Smooth muscle cell (in vitro differentiated cells): ENCODE results near the gene AP1S1. TPM values are rescaled to one million over a fixed set of nuclear protein-coding genes. Genes with fewer than 3 reads are reported as not detected.
A peak's percentile ranks its signal among the peaks of the same experiment; 100 is the strongest.

Experiments
- DNase-seq: peaks from one replicate; lab custom pipeline; 2025; ENCODE audit not compliant: unreplicated experiment; lab: John Stamatoyannopoulos, UW
- H2AFZ ChIP-seq: fragments of 200-600 bp; sonication (generic); 2 replicates; pipeline ENCODE4 v1.6.0; 2016; ENCODE audit warnings: antibody characterized with exemption, low read depth, mild to moderate bottlenecking
- H3F3A ChIP-seq: fragments of 200-600 bp; sonication (generic); 2 replicates; pipeline ENCODE4 v1.6.0; 2017; ENCODE audit warnings: antibody characterized with exemption, low read depth
- H3K27ac ChIP-seq: fragments of 200-600 bp; sonication (generic); 2 replicates; pipeline ENCODE4 v1.5.1; 2016; ENCODE audit warnings: low read depth, mild to moderate bottlenecking
- H3K27me3 ChIP-seq: fragments of 200-600 bp; sonication (generic); 2 replicates; pipeline ENCODE4 v1.6.1; 2016; ENCODE audit warnings: low read depth, mild to moderate bottlenecking
- H3K36me3 ChIP-seq: fragments of 200-600 bp; sonication (generic); 2 replicates; pipeline ENCODE4 v1.5.1; 2016; ENCODE audit warnings: low read depth
- H3K4me1 ChIP-seq: fragments of 200-600 bp; sonication (generic); 2 replicates; pipeline ENCODE4 v1.5.1; 2016; ENCODE audit warnings: low read depth
- H3K4me2 ChIP-seq: fragments of 200-600 bp; sonication (generic); 2 replicates; pipeline ENCODE4 v1.6.0; 2016; ENCODE audit warnings: mild to moderate bottlenecking
- H3K4me3 ChIP-seq: fragments of 200-600 bp; sonication (generic); 2 replicates; pipeline ENCODE4 v1.5.1; 2016; ENCODE audit warnings: mild to moderate bottlenecking
- H3K79me2 ChIP-seq: fragments of 200-600 bp; sonication (generic); 2 replicates; pipeline ENCODE4 v1.6.0; 2016; ENCODE audit warnings: low read depth, mild to moderate bottlenecking
- H3K9ac ChIP-seq: fragments of 200-600 bp; sonication (generic); 2 replicates; pipeline ENCODE4 v1.6.0; 2016; ENCODE audit warnings: low read depth
- H3K9me3 ChIP-seq: fragments of 200-600 bp; sonication (generic); replicated peaks from 2 replicates; pipeline ENCODE4 v1.5.1; 2016; ENCODE audit warnings: low read depth
- H4K20me1 ChIP-seq: fragments of 200-600 bp; sonication (generic); 2 replicates; pipeline ENCODE4 v1.6.0; 2016; ENCODE audit warnings: low read depth
- WGBS: methylation state at CpG from one replicate; pipeline ENCODE4 v1.1.7; 2016; ENCODE audit warnings: low lambda C conversion rate; 5-methylcytosine and 5-hydroxymethylcytosine counted together
- polyA plus RNA-seq: library from polyadenylated mRNA; unstranded; fragments of >200 nt; fragmentation: Nextera tagmentation; extraction: Ambion mirVana; gene quantifications from 2 replicates; pipeline ENCODE4 v1.2.1, GENCODE V29; 2016
- total RNA-seq: library from RNA; depleted of rRNA; stranded (reverse); fragments of >200 nt; gene quantifications from 2 replicates; pipeline ENCODE4 v1.2.3, GENCODE V29; 2014
- TF ChIP-seq, protein P1 (sequence below): fragments of 200-600 bp; sonication (generic); IDR thresholded peaks from 2 replicates; pipeline ENCODE4 v1.5.1; 2017; ENCODE audit warnings: borderline replicate concordance, mild to moderate bottlenecking, antibody characterized with exemption; ENCODE audit not compliant: insufficient read depth, poor library complexity, severe bottlenecking

Gene AP1S1
- total and polyA plus RNA-seq, 2 experiments from 2014 or later, result 44.0 to 104 TPM

DNA sequence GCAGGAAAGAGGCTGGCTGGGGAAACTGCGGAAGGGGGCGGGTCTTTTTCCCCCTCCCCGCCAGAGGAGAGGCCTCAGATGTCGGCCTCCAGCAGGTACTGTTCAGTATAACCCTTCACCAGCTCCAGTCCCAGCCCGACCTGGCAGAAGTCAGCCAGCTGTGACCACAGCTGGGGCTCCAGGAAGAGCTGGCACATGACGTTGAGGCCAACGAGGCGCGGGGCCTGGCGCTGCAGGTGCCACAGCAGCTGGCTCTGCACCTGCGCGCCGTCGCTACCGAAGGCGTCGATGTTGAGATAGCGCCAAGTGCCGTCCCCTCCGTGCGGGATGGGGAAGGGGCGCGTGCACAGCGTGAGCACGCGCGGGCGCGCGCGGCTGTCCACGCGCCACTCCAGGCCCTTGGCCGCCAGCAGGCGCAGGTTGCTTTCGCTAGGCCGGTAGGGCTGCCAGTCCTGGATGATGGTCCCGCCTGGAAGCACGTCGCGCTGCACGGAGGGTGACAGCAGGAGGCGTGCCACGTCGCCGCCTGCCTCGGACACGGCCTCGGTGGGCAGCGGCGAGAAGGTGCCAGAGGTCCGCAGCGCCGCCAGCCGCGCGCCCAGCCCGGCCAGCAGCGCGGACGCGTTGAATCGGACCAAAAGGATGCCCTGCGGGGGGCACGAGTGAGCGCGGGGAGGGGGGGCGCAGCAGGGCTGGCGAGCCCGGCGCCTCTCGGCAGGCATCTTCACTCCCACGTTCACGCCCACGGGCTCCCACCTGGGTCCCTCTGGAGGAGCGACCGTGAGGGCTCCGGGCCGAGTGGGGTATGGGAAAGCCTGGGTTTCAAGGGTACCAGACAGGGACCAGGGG is 18.0 kb downstream of the AP1S1 start:
- H3K27ac ChIP-seq, result no peak overlapping the region
- peaks cover 85% of the 10 kb centered on the region for H3K27me3 ChIP-seq
- no peaks in the 10 kb centered on the region for H4K20me1 ChIP-seq
- TF ChIP-seq, protein P1, sequence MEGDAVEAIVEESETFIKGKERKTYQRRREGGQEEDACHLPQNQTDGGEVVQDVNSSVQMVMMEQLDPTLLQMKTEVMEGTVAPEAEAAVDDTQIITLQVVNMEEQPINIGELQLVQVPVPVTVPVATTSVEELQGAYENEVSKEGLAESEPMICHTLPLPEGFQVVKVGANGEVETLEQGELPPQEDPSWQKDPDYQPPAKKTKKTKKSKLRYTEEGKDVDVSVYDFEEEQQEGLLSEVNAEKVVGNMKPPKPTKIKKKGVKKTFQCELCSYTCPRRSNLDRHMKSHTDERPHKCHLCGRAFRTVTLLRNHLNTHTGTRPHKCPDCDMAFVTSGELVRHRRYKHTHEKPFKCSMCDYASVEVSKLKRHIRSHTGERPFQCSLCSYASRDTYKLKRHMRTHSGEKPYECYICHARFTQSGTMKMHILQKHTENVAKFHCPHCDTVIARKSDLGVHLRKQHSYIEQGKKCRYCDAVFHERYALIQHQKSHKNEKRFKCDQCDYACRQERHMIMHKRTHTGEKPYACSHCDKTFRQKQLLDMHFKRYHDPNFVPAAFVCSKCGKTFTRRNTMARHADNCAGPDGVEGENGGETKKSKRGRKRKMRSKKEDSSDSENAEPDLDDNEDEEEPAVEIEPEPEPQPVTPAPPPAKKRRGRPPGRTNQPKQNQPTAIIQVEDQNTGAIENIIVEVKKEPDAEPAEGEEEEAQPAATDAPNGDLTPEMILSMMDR, result no peak
- no peaks in the 10 kb centered on the region for H3K79me2 ChIP-seq
- no peaks in the 10 kb centered on the region for H3K36me3 ChIP-seq
- DNase-seq, result no peak
- H3K9me3 ChIP-seq, result no peaks in the 10 kb centered on the region
- H3K9ac ChIP-seq, result no peak overlapping the region
- H3K4me3 ChIP-seq, result no peak overlapping the region
- H2AFZ ChIP-seq, result no peak overlapping the region
- H3K4me1 ChIP-seq, result peaks cover 21% of the 10 kb centered on the region
- 3% methylated on average over 76 of the region's 79 CpGs for WGBS
- peak overlapping the region; percentile 63 for H3K4me2 ChIP-seq
- peaks cover 10% of the 10 kb centered on the region for H3F3A ChIP-seq

DNA sequence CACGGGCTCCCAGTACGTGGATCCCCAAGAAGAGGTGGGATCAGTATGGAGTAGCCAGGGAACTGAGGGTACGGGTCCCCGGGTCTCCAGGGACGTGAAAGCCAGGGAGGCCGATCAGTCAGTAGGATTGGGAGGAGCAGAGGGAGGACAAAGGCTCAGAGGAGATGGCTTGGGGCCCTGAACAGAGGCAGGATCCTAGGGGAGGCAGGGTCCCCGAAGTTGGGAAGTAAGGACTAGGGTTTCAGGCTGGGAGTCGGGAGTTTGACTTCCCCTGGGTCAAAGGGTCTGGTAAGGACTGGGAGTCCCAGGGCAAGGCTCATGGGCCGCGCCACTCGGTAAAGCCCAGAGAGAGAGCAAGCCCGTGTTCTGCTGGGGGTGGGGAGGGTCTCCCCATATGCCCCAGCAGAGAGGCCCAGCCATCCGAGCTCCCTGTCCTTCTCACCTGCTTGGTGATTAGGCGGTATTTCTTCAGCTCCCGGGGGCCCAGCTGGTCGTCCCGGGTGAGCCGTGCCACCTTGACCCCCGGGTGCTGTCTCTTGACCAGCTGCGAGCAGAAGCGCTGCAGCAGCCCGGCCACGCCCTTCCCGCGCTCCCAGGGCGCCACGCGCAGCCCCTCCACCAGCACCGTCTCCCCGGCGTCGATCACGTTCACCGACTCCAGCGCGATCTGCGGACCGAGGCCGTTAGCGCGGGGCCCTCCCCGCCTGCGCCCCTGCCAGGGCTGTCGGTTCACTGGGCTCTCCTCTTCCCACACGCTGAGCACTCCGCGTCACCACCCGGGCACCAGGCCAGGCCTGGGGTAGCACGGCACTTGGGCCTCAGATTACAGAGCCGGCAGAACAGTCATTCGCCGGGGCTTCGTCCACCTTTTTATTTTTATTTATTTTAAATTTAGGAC is 18.8 kb downstream of the AP1S1 start:
- WGBS, result 9% methylated on average over 53 of the region's 53 CpGs
- peak overlapping the region; percentile 14 for H3K4me3 ChIP-seq

DNA sequence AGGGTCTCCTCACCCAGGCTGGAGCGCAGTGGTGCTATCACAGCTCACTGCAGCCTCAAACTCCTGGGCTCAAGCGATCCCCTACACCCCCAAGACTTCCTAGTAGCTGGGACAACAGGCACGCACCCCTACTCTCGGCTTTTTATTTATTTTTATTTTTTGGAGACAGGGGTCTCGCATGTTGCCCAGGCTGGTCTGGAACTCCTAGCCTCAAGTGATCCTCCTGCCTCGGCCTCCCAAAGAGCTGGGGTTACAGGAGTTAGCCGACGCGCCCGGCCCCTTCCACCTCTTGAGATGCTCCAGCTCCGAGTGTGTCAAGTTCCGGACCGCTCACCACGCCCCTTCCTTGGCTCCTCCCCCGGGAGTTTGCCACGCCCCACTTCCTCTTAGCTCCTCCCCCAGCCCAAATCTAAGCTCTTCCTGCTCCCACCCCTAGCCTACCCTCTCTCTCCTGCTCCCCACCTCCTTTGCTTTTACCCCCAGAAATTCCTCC is 19.5 kb downstream of the AP1S1 start:
- H3K9me3 ChIP-seq, result no peaks in the 10 kb centered on the region
- H3K4me3 ChIP-seq, result peak overlapping the region; percentile 14
- peak overlapping the region; percentile 81 for H3K4me2 ChIP-seq
- H3K36me3 ChIP-seq, result no peaks in the 10 kb centered on the region
- no peaks in the 10 kb centered on the region for H4K20me1 ChIP-seq
- H2AFZ ChIP-seq, result no peak overlapping the region
- 14% methylated on average over 9 of the region's 16 CpGs for WGBS
- H3K27ac ChIP-seq, result no peak overlapping the region
- peaks cover 20% of the 10 kb centered on the region for H3K4me1 ChIP-seq
- H3K27me3 ChIP-seq, result peaks cover 90% of the 10 kb centered on the region
- H3K79me2 ChIP-seq, result no peaks in the 10 kb centered on the region
- H3F3A ChIP-seq, result no peaks in the 10 kb centered on the region
- no peak for DNase-seq
- no peak overlapping the region for H3K9ac ChIP-seq
- TF ChIP-seq, protein P1, result no peak

More for the DNA sequence above, 18.8 kb downstream of the AP1S1 start:
- H2AFZ ChIP-seq, result no peak overlapping the region
- peaks cover 89% of the 10 kb centered on the region for H3K27me3 ChIP-seq
- H3F3A ChIP-seq, result peaks cover 4% of the 10 kb centered on the region
- peaks cover 20% of the 10 kb centered on the region for H3K4me1 ChIP-seq
- no peaks in the 10 kb centered on the region for H4K20me1 ChIP-seq
- peak; percentile 48 for DNase-seq
- TF ChIP-seq, protein P1, result no peak
- peak overlapping the region; percentile 81 for H3K4me2 ChIP-seq
- no peaks in the 10 kb centered on the region for H3K79me2 ChIP-seq
- H3K27ac ChIP-seq, result no peak overlapping the region
- no peaks in the 10 kb centered on the region for H3K36me3 ChIP-seq
- H3K9me3 ChIP-seq, result no peaks in the 10 kb centered on the region
- H3K9ac ChIP-seq, result no peak overlapping the region
